H1 (cell line): ENCODE measurements around the gene FOXF1. TPM values are rescaled to one million over a fixed set of nuclear protein-coding genes. Genes with fewer than 3 reads are reported as not detected.

Experiments used
- CREB1 ChIP-seq: IDR thresholded peaks from 2 replicates; pipeline ENCODE4 v1.6.1; 2012; ENCODE audit warnings: inconsistent platforms
- FOSL1 ChIP-seq: IDR thresholded peaks from 2 replicates; pipeline ENCODE4 v1.6.1; 2011; ENCODE audit warnings: mild to moderate bottlenecking, low read depth, low read length, moderate library complexity; ENCODE audit not compliant: insufficient read depth
- HDAC6 ChIP-seq: IDR thresholded peaks from one replicate; pipeline ENCODE4 v1.7.1; 2012; ENCODE audit warnings: low read depth, mild to moderate bottlenecking, inconsistent platforms, low read length, moderate library complexity
- JUN ChIP-seq: IDR thresholded peaks from 2 replicates; pipeline ENCODE4 v1.6.1; 2011; ENCODE audit warnings: low read depth, mild to moderate bottlenecking, improper control_type of control experiment, low read length
- MAFK ChIP-seq: IDR thresholded peaks from 2 replicates; pipeline ENCODE4 v1.6.1; 2012; ENCODE audit warnings: low read depth, mild to moderate bottlenecking, improper control_type of control experiment, low read length
- NRF1 ChIP-seq: IDR thresholded peaks from 2 replicates; pipeline ENCODE4 v1.6.1; 2011; ENCODE audit warnings: mild to moderate bottlenecking, low read depth, low read length, improper control_type of control experiment
- RNF2 ChIP-seq: fragments of 200-900, 300-1000 bp; sonication (generic); IDR thresholded peaks from 2 replicates; pipeline ENCODE4 v1.7.1; 2016; ENCODE audit warnings: borderline replicate concordance, low read depth, mild to moderate bottlenecking, antibody characterized with exemption, low read length; ENCODE audit not compliant: poor library complexity, severe bottlenecking; ENCODE audit errors: missing control alignments
- SIN3A ChIP-seq, 2 experiments: IDR thresholded peaks in 1 of 2; conservative IDR thresholded peaks in 1 of 2; 2 replicates each; pipeline ENCODE4 v1.6.1; 2011 to 2012; ENCODE audit warnings: low read length in 2 of 2, improper control_type of control experiment in 1 of 2, low read depth in 1 of 2, mild to moderate bottlenecking in 1 of 2
- SP2 ChIP-seq: IDR thresholded peaks from 2 replicates; pipeline ENCODE4 v1.6.1; 2012; ENCODE audit warnings: mild to moderate bottlenecking, low read length, inconsistent platforms
- USF2 ChIP-seq: IDR thresholded peaks from 2 replicates; pipeline ENCODE4 v1.6.1; 2011; ENCODE audit warnings: low read length, improper control_type of control experiment
- polyA plus RNA-seq, 7 experiments: library from polyadenylated mRNA; depleted of rRNA in 3 of 7; stranded (reverse) in 5 of 7; unstranded in 2 of 7; fragments of >200 nt in 5 of 7; fragments of 200-250 nt in 2 of 7; gene quantifications; 1 replicate in 5 of 7; 2 replicates in 1 of 7; 4 replicates in 1 of 7; pipeline versions ENCODE4 v1.2.1 to v1.2.3, GENCODE V29; 2011 to 2013; ENCODE audit warnings: missing spikeins in 2 of 7, mixed read lengths in 2 of 7
- total RNA-seq: library from RNA; stranded (reverse); fragmentation: NEBNext Ultra II Directional; extraction: Animal tissue kit (Norgen Biotek cat#: 25700); gene quantifications from 2 replicates; pipeline ENCODE4 v1.2.1, GENCODE V29; 2021
- TF ChIP-seq, protein P1 (sequence below): IDR thresholded peaks from 2 replicates; pipeline ENCODE4 v1.6.1; 2012; ENCODE audit warnings: low read length, inconsistent platforms

The FOXF1 gene
- total and polyA plus RNA-seq, 2 of the 8 experiments (the other 6 are each of a cell fraction or from before 2014, with no cell fraction given) = 0.02 TPM; not detected in 1

DNA sequence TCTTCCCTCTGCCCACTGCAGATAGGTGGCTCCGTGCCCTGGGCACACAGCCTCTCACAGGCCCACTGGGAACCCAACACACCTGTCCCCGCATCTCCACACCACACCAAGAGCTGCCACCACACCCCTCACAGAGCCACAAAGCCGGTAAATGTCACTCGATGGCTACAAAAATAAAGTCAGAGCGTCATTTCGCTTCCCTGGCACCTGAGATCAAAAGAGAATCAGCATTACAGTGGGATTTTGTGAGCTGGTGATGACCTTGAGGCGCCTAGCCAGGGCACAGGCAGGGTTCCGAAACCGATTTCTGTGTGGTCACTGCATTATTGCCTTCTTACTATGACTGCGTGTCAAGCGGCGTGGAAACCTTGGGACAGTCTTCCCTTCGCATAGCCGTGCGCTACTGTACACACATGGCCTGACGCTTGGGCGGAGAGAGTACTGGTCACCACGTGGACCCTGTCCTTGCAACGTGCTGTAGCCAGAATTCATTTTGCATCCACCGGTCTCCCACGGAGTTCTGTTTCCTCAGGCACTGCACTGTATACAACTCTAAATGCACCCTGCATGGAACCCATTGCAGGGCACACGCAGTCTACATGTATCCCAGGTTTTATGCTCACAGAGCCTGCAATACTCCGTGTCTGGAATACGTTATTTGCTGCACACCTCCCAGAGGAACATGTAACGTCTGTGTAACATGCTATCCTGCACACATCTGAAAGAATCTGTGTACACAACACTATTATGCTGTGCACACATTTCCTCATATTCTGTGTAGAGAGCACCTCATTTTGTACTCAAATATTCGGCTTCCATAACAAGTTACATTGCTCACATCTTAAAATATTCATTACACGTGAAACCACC lies 5.8 kb upstream of the FOXF1 start (continued):
- TF ChIP-seq SIN3A (conservative IDR thresholded peaks at IDR 0.05 in 1 of 2, IDR thresholded peaks at IDR 0.05 in 1 of 2; ENCODE audit: low read depth in 1 of 2, low read length in 2 of 2) (no peak), USF2 (no peak), JUN (no peak), CREB1 (no peak), SP2 (no peak), RNF2 (peak; percentile 87), HDAC6 (no peak), NRF1 (no peak), FOSL1 (no peak), MAFK (no peak)
- TF ChIP-seq, protein P1, sequence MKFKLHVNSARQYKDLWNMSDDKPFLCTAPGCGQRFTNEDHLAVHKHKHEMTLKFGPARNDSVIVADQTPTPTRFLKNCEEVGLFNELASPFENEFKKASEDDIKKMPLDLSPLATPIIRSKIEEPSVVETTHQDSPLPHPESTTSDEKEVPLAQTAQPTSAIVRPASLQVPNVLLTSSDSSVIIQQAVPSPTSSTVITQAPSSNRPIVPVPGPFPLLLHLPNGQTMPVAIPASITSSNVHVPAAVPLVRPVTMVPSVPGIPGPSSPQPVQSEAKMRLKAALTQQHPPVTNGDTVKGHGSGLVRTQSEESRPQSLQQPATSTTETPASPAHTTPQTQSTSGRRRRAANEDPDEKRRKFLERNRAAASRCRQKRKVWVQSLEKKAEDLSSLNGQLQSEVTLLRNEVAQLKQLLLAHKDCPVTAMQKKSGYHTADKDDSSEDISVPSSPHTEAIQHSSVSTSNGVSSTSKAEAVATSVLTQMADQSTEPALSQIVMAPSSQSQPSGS = no peak
- TF ChIP-seq, all 59 proteins: peak for 3
